Amygdala (tissue), 56 donors: Measurements from ENCODE around the gene UNC13A.
"Not testable (repeated sequence)": the region's sequence is repeated elsewhere in the genome, so short reads cannot be mapped to it uniquely, and the experiment has no call there.

Experiments
- DNase-seq, 56 donors: peaks; one replicate each; lab custom pipeline; 2025; lab: John Stamatoyannopoulos, UW

UNC13A gene

GRCh38 chr19:17577457-17578097 is 110.6 kb downstream of the UNC13A start:
- DNase-seq: no peak

GRCh38 chr19:17576758-17577456 is 111.2 kb downstream of the UNC13A start:
- peak in 1 of 56 donors; percentile 15 for DNase-seq

GRCh38 chr19:17575871-17576757 is 112.0 kb downstream of the UNC13A start:
- DNase-seq: no peak

GRCh38 chr19:17572638-17573037 is 115.5 kb downstream of the UNC13A start:
- no peak for DNase-seq

GRCh38 chr19:17570791-17571190 is 117.4 kb downstream of the UNC13A start:
- no peak for DNase-seq

GRCh38 chr19:17570291-17570690 is 117.9 kb downstream of the UNC13A start:
- not testable (repeated sequence) for DNase-seq

GRCh38 chr19:17567940-17568339 is 120.2 kb downstream of the UNC13A start:
- DNase-seq: no peak

GRCh38 chr19:17565611-17566010 is 122.5 kb downstream of the UNC13A start:
- DNase-seq: no peak

- no peak for DNase-seq
Measured at GRCh38 chr19:17564781-17565180, 123.4 kb downstream of the UNC13A start.

GRCh38 chr19:17562561-17562960 is 125.6 kb downstream of the UNC13A start:
- no peak for DNase-seq

- DNase-seq: no peak
Measured at GRCh38 chr19:17562097-17562496, 126.1 kb downstream of the UNC13A start.

- DNase-seq: peak in 2 of 56 donors; percentile 14 to 19
Measured at GRCh38 chr19:17560205-17560595, 128.0 kb downstream of the UNC13A start.

GRCh38 chr19:17557466-17557865 is 130.7 kb downstream of the UNC13A start:
- peak in 1 of 56 donors; percentile 16 for DNase-seq

- no peak for DNase-seq
Measured at GRCh38 chr19:17556995-17557394, 131.2 kb downstream of the UNC13A start.

- DNase-seq: peak in 40 of 56 donors; percentile 11 to 74 (median 50)
Measured at GRCh38 chr19:17555929-17556813, 132.0 kb downstream of the UNC13A start.

- DNase-seq: peak; percentile 22 to 99 (median 92)
Measured at GRCh38 chr19:17555480-17555928, 132.7 kb downstream of the UNC13A start, which contains the start of gene COLGALT1. TSS of gene COLGALT1 (plus strand) at chr19:17555649. CDS start at chr19:17555714, 65 bp downstream.

GRCh38 chr19:17554968-17555479 is 133.1 kb downstream of the UNC13A start:
- DNase-seq: no peak

- peak in 17 of 56 donors; percentile 2 to 38 (median 8) for DNase-seq
Measured at GRCh38 chr19:17553256-17553655, 134.9 kb downstream of the UNC13A start.

GRCh38 chr19:17552735-17553134 is 135.4 kb downstream of the UNC13A start:
- DNase-seq: not testable (repeated sequence)
